D721Med (cell line): ENCODE data around the gene PIK3R5.

Experiments used
- DNase-seq: peaks from one replicate; pipeline ENCODE4 v3.0.0; 2011; ENCODE audit warnings: low spot score; ENCODE audit not compliant: insufficient read length
- FAIRE-seq: peaks from 2 replicates; lab custom pipeline; 2011; peaks lifted over from hg19 to GRCh38; lab: Jason Lieb, UNC
- TF ChIP-seq, protein P1 (sequence below): IDR thresholded peaks from 2 replicates; pipeline ENCODE4 v1.5.1; 2012; ENCODE audit warnings: mild to moderate bottlenecking, control low read depth; ENCODE audit not compliant: insufficient read depth; ENCODE audit errors: missing control alignments

The PIK3R5 gene

DNA sequence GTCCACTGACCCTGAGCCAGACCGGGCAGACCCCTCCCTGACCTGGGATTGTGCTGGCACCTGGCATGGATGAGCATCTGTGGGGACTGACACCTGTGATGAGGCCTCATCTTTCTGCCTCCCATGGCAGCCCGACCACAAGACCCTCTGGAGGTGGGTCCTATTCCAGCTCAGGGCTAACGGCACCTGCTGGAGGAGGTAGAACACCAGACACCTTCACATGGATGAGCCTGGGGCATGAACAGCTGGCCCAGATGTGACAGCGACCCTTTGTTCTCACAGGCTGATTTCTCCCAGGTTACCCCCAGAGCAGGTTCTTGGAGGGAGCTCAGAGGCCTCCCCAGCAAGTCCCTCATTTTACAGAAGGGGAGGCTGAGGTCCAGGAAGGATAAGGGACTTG lies 51.6 kb downstream of the PIK3R5 start:
- TF ChIP-seq, protein P1, sequence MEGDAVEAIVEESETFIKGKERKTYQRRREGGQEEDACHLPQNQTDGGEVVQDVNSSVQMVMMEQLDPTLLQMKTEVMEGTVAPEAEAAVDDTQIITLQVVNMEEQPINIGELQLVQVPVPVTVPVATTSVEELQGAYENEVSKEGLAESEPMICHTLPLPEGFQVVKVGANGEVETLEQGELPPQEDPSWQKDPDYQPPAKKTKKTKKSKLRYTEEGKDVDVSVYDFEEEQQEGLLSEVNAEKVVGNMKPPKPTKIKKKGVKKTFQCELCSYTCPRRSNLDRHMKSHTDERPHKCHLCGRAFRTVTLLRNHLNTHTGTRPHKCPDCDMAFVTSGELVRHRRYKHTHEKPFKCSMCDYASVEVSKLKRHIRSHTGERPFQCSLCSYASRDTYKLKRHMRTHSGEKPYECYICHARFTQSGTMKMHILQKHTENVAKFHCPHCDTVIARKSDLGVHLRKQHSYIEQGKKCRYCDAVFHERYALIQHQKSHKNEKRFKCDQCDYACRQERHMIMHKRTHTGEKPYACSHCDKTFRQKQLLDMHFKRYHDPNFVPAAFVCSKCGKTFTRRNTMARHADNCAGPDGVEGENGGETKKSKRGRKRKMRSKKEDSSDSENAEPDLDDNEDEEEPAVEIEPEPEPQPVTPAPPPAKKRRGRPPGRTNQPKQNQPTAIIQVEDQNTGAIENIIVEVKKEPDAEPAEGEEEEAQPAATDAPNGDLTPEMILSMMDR: no peak

DNA sequence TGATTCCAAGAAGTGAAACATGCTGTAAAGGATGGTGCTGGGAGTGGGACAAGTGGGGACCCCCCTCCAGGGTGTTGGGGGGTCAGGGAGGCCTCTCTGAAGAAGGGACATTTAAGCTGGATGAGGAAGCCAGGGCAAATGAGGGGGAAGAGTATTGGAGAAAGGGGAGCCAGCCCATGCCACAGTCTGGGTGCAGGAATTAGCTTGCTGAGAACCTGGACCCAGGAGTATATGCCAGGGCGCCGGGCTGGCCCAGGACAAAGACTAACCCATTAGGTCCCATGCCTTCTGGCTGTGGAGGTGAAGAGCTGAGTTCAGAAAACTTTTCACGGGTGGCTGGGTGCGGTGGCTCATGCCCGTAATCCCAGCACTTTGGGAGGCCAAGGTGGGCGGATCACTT lies 52.4 kb downstream of the PIK3R5 start:
- no peak for FAIRE-seq
- TF ChIP-seq, protein P1: no peak
- DNase-seq: no peak

More for the DNA sequence above, 51.6 kb downstream of the PIK3R5 start:
- FAIRE-seq (no peak), DNase-seq (no peak)

DNA sequence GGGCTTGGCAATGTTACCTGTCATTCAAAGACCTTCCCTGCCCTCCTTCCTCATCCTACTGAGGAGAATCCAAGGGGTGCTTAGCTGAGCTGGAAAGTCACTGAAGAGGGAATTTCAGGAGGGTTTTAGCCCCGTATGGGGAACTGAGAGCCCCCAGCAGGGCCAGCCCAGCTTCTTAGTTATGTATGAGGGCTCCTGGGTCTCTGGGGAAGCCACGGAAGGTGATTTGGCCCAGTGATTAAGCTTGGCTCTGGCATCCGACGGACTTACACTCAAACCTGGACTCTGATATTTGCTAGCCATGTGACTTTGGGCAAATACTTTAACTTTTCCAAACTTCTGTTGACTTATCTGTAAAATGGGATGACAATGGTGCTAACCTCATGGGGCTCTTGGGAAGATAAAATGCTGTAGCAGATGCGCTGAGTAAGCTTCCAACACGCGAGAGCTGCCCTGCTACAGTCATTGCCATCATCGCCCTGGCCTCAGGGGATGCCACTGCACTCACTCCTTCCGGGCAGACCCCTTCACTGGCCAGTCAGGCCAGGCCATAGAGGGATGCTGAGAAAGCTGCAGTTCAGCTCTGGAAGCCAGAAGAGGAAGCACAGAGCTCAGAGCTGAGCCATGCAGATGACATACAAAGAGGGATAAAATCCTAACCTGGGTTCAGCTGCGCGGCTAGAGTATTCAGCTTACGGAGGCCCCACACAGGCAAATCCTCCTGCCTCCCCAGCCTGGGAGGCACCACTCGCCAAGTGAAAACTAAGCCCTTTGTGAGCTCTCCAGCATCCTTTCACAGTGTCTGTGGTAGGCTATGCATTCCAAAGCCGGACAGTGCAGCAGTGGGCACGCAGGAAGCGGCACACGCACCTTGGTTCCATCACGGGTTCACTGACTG lies 53.2 kb downstream of the PIK3R5 start:
- TF ChIP-seq, protein P1: no peak
- FAIRE-seq (no peak), DNase-seq (no peak)

DNA sequence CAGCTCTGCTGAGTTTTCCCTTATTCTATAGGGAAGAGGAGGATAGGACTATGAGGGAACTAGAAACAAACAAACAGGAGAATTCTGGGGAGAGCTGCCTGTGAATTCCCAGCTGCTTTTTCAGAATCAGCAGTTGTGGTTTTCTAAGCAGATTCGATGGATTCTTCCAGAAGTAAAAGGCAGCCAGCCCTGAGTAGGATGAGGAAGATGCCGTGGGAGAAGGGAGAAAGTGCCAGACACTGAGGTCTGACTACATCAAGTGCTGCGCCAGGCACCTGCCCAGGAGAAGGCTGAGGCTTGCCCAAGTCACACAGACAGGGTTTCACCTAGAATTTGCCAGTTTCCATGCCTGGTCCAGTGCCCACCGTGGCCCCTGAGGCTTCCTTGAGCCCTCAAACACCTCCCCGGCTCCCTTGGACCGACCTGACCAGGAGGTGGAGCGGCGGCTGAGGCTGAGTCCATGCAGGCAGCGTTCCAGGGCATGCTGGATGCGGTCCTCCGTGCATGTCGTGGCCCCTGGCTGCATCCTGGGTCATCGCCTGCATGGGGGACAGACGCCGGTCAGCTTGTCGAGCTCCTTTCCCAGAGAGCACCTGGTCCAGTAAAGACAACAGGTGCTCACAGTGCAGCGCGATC lies 54.4 kb downstream of the PIK3R5 start:
- DNase-seq (no peak), FAIRE-seq (no peak)
- TF ChIP-seq, protein P1: no peak

DNA sequence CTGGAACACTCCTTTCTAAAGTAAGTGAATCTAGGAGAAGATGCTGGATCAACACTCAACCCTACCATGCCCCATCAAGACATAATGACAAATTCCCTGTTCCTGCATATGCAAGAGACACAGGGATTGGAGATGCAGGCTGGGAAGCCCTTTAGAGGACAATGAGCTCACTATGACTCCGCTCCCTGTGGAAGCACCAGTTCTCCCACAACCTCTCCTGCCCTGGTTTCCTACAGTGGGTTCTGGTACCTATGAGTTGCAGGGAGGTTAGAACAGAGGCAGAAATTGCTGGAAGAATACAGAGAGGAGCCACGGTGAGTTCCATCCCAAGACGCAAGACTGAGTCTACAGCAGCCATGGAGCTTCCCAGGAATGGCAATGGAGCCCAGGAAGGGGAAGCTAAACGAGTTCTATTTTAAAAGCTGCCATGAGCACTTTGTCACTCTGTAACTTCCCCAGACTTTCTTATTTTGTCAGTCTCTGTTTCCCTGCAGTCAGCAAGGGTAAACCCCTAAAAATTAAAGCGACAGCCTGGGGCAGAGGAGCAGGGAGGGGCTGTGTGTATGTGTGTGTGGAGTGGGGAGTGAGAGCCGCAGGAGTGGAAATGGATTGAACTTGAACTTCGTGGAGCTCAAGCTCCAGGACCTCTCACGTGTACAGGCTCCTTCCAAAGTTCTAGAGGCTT lies 55.8 kb downstream of the PIK3R5 start:
- DNase-seq (no peak), FAIRE-seq (no peak)

DNA sequence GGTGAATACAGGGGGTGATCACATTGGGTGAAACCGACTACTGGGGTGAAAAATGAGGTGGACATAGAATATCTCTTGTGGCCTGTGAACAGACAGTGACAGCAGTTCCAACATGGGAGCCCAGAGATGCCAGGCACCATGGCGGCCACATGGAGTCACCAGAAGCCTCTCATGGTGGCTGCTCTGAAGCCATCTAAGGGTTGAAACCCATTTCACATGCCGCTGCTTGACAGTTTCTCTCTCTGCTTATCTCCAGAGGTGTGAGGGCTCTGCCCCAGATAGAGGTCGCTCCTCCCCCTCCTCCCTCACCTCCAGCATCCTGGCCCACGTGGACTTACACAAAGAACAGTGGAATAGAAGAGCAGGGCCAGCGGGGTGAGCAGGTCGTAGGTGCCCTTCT lies 60.2 kb downstream of the PIK3R5 start:
- DNase-seq: no peak
- TF ChIP-seq, protein P1: no peak
- FAIRE-seq: no peak

More for the DNA sequence above, 55.8 kb downstream of the PIK3R5 start:
- TF ChIP-seq, protein P1: no peak
